ENCODE data around the gene RRP1. TPM values are rescaled to one million over a fixed set of nuclear protein-coding genes. Genes with fewer than 3 reads are reported as not detected.

The RRP1 gene
- total RNA-seq, 4 donors from 2014 or later, result 22.0 to 66.8 (median 25.4) TPM

- no peak for DNase-seq (ENCODE audit: low spot score)
- TF ChIP-seq CTCF (IDR thresholded peaks at IDR 0.05), result no peak
- no peak for ATAC-seq (ENCODE audit: low FRiP score)
Observed at GRCh38 chr21:43745772-43746517, 43.4 kb upstream of the RRP1 start.

- DNase-seq (ENCODE audit: low spot score) (no peak), ATAC-seq (ENCODE audit: low FRiP score) (no peak)
- no peak for TF ChIP-seq CTCF (IDR thresholded peaks at IDR 0.05)
Observed at GRCh38 chr21:43748622-43749021, 40.8 kb upstream of the RRP1 start.

GRCh38 chr21:43749651-43750262 is 39.6 kb upstream of the RRP1 start:
- DNase-seq (ENCODE audit: low spot score), result no peak
- no peak for TF ChIP-seq CTCF (IDR thresholded peaks at IDR 0.05)
- ATAC-seq (ENCODE audit: low FRiP score), result no peak

- no peak for TF ChIP-seq CTCF (IDR thresholded peaks at IDR 0.05)
- DNase-seq (ENCODE audit: low spot score) (no peak), ATAC-seq (ENCODE audit: low FRiP score) (no peak)
Observed at GRCh38 chr21:43750339-43751033, 38.9 kb upstream of the RRP1 start.

- TF ChIP-seq CTCF (IDR thresholded peaks at IDR 0.05), result no peak
- ATAC-seq (ENCODE audit: low FRiP score) (no peak), DNase-seq (ENCODE audit: low spot score) (no peak)
Observed at GRCh38 chr21:43751955-43752591, 37.3 kb upstream of the RRP1 start.

GRCh38 chr21:43752758-43753438 is 36.5 kb upstream of the RRP1 start:
- TF ChIP-seq CTCF (IDR thresholded peaks at IDR 0.05), result no peak
- DNase-seq (ENCODE audit: low spot score) (no peak), ATAC-seq (ENCODE audit: low FRiP score) (no peak)
